Ishikawa (cell line): ENCODE data around the gene UNC13A.

Experiments used
- CEBPB ChIP-seq: IDR thresholded peaks from 2 replicates; pipeline ENCODE4 v1.6.1; 2012
- EP300 ChIP-seq: IDR thresholded peaks from 2 replicates; pipeline ENCODE4 v1.6.1; 2012; ENCODE audit warnings: borderline replicate concordance
- FOXM1 ChIP-seq: IDR thresholded peaks from 2 replicates; pipeline ENCODE4 v1.6.1; 2012; ENCODE audit warnings: low read depth, borderline replicate concordance
- TAF1 ChIP-seq: IDR thresholded peaks from 2 replicates; pipeline ENCODE4 v1.6.1; 2012; ENCODE audit warnings: low read depth, mild to moderate bottlenecking
- YY1 ChIP-seq: IDR thresholded peaks from 2 replicates; pipeline ENCODE4 v1.6.1; 2012; ENCODE audit warnings: low read depth

DNA sequence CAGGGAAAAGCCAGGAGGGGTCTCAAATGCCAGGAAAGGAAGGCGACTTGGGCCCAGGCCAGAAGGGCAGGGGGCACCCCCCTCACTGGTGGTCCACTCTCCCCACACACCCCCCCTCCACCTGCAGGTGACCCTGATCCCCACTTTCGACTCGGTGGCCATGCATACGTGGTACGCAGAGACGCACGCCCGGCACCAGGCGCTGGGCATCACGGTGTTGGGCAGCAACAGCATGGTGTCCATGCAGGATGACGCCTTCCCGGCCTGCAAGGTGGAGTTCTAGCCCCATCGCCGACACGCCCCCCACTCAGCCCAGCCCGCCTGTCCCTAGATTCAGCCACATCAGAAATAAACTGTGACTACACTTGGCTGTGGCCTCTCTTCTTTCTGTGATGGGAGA, 46.0 kb upstream of the UNC13A start:
- TF ChIP-seq EP300 (no peak), TAF1 (no peak), CEBPB (no peak), YY1 (no peak), FOXM1 (no peak)
